RWPE2 (cell line): ENCODE data around the gene POU2F1.

ENCODE experiments used
- ATAC-seq: fragments of 200-7000 bp; cut with Tn5 transposase; 3 replicates; pipeline ENCODE4 v1.9.1; 2021; ENCODE audit warnings: low read depth
- DNase-seq: peaks from one replicate; pipeline ENCODE4 v3.0.0-alpha.2; 2020; ENCODE audit warnings: low spot score
- H3K27ac ChIP-seq: fragments of 450-650 bp; 2 replicates; pipeline ENCODE4 v1.5.1; 2017; ENCODE audit warnings: mild to moderate bottlenecking; ENCODE audit not compliant: poor library complexity, severe bottlenecking
- H3K27me3 ChIP-seq: fragments of 250-450 bp; sonication (Bioruptor Pico); 2 replicates; pipeline ENCODE4 v1.5.1; 2021; ENCODE audit warnings: mild to moderate bottlenecking, moderate library complexity; ENCODE audit not compliant: insufficient read depth, poor library complexity, severe bottlenecking
- H3K36me3 ChIP-seq: fragments of 250-450 bp; sonication (Bioruptor Pico); 2 replicates; pipeline ENCODE4 v1.5.1; 2020; ENCODE audit warnings: low read depth, mild to moderate bottlenecking, moderate library complexity
- H3K4me1 ChIP-seq: fragments of 250-450 bp; sonication (Bioruptor Pico); 2 replicates; pipeline ENCODE4 v1.5.1; 2021; ENCODE audit warnings: mild to moderate bottlenecking, moderate library complexity; ENCODE audit not compliant: insufficient read depth, poor library complexity, severe bottlenecking
- H3K4me3 ChIP-seq: fragments of 250-450 bp; sonication (Bioruptor Pico); 2 replicates; pipeline ENCODE4 v1.5.1; 2021; ENCODE audit warnings: mild to moderate bottlenecking, moderate library complexity; ENCODE audit not compliant: severe bottlenecking
- H3K9me3 ChIP-seq: fragments of 250-450 bp; sonication (Bioruptor Pico); 2 replicates; pipeline ENCODE4 v1.5.1; 2021; ENCODE audit warnings: mild to moderate bottlenecking, moderate library complexity; ENCODE audit not compliant: severe bottlenecking
- TF ChIP-seq, protein P1 (sequence below): fragments of 450-650 bp; IDR thresholded peaks from one replicate; pipeline ENCODE4 v1.5.1; 2017; ENCODE audit warnings: mild to moderate bottlenecking, moderate library complexity; ENCODE audit not compliant: poor library complexity, severe bottlenecking

POU2F1 gene

DNA sequence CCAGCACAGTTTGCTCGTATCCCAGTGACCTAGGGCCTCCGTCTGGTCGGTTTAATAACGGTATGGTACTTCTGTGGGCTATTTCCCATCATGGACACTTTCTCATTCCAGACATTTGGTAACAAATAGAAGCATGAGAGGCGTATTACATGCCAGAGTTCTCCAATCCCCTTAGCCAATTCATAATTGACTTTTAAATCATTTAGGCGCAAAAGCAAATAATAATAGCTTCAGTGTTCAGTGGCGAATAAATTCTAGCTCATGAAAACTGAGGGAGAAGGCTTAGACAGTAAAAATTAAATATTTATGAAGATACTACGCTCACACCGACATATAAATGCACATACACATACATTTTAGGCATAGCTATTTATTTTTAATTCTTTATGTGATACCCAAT lies 247.1 kb downstream of the POU2F1 start:
- Histone ChIP-seq H3K4me3 (no peak overlapping the region), H3K27ac (no peak overlapping the region), H3K4me1 (no peaks in the 10 kb centered on the region), H3K36me3 (no peaks in the 10 kb centered on the region), H3K9me3 (no peaks in the 10 kb centered on the region), H3K27me3 (no peaks in the 10 kb centered on the region)
- TF ChIP-seq, protein P1, sequence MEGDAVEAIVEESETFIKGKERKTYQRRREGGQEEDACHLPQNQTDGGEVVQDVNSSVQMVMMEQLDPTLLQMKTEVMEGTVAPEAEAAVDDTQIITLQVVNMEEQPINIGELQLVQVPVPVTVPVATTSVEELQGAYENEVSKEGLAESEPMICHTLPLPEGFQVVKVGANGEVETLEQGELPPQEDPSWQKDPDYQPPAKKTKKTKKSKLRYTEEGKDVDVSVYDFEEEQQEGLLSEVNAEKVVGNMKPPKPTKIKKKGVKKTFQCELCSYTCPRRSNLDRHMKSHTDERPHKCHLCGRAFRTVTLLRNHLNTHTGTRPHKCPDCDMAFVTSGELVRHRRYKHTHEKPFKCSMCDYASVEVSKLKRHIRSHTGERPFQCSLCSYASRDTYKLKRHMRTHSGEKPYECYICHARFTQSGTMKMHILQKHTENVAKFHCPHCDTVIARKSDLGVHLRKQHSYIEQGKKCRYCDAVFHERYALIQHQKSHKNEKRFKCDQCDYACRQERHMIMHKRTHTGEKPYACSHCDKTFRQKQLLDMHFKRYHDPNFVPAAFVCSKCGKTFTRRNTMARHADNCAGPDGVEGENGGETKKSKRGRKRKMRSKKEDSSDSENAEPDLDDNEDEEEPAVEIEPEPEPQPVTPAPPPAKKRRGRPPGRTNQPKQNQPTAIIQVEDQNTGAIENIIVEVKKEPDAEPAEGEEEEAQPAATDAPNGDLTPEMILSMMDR, result no peak
- DNase-seq (no peak), ATAC-seq (no peak)

DNA sequence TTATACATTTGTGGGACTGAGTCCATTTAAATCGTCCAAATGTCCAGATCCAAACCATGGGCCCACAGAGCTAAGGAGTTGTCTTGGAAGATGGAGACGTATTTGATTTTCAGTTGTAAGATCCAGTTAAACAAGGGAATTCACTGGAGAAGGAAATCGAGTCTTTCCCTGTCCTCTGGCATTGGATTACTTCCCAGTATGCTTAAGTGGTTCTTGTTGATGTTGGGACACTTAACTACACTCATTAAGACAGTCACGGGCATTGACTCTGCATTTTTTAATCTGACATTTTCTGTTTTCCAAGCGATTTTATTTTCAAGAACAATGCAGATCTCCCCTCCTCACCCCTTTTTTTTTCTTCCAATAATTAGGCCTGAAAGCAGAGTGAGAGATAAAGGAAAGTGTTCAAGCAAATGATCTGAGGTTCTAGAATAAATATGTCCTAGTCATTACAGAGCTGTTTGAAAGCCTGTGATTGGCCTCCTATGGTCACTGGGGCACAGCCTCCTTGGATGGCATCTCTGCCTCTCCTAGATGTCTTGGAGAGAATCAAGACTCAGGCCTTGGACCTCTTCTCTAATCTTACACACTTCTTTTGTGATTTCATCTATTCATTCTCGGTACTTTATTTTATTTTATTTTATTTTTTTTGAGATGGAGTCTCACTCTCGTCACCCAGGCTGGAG lies 248.7 kb downstream of the POU2F1 start:
- TF ChIP-seq, protein P1, result no peak
- Histone ChIP-seq H3K36me3 (no peaks in the 10 kb centered on the region), H3K4me1 (no peaks in the 10 kb centered on the region), H3K9me3 (no peaks in the 10 kb centered on the region), H3K27ac (no peak overlapping the region), H3K27me3 (no peaks in the 10 kb centered on the region), H3K4me3 (no peak overlapping the region)
- ATAC-seq, result no peak
- no peak for DNase-seq

DNA sequence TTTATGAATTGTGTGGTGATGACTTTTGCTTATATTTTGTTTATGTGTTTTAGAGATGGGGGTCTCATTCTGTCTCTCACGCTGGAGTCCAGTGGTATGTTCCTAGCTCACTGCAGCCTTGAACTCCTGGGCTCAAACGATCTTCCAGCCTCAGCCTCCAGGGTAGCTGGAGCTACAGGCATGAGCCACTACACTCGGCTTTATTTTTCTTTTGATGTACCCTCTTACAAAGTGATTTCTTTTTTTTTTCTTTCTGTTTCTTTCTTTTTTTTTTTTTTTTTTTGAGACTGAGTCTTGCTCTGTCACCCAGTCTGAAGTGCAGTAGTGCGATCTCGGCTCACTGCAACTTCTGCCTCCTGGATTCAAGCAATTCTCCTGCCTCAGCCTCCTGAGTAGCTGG lies 250.9 kb downstream of the POU2F1 start:
- no peaks in the 10 kb centered on the region for H3K9me3 ChIP-seq
- no peaks in the 10 kb centered on the region for H3K36me3 ChIP-seq
- no peaks in the 10 kb centered on the region for H3K4me1 ChIP-seq
- H3K27me3 ChIP-seq, result no peaks in the 10 kb centered on the region
- DNase-seq, result no peak
- no peak overlapping the region for H3K27ac ChIP-seq
- H3K4me3 ChIP-seq, result no peak overlapping the region
- TF ChIP-seq, protein P1, result no peak
- no peak for ATAC-seq

DNA sequence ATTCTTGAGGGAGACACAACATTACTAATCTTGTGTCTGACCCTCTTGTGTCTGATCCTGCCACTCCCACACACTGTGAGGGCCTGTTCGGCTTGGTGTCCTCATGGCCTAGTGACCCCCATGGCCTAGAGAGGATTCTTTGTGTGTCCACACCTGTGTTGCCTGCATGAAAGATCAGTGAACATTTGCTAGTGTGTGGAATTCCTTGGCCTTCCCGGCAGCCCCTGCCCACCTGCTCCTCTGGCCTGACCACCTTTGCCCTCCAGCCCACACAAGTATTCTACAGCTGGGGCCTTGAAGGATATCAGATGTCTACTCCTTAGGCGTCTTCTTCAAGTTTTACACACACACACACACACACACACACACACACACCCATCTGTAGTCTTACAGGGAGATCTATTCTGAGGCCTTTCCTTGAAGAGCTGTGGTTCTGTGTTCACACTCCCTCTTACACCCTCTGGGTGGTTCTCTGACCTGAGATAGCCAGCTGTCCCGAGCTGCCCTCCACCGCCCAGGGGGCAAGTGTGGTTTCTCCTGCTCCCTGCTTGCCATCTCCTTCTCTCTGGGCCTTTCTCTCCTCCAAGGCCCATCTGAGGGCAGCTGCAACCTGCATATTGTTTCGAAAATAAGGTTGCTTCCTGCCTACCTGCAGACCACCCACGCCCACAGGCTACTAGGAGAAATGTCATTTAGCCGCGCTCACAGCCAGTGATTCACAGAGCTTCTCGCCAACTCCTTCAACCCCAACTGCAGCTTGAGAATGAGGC lies 252.3 kb downstream of the POU2F1 start:
- Histone ChIP-seq H3K36me3 (no peaks in the 10 kb centered on the region), H3K9me3 (no peaks in the 10 kb centered on the region), H3K4me1 (no peaks in the 10 kb centered on the region), H3K27me3 (no peaks in the 10 kb centered on the region), H3K27ac (no peak overlapping the region), H3K4me3 (no peak overlapping the region)
- DNase-seq (no peak), ATAC-seq (no peak)
- TF ChIP-seq, protein P1, result no peak

DNA sequence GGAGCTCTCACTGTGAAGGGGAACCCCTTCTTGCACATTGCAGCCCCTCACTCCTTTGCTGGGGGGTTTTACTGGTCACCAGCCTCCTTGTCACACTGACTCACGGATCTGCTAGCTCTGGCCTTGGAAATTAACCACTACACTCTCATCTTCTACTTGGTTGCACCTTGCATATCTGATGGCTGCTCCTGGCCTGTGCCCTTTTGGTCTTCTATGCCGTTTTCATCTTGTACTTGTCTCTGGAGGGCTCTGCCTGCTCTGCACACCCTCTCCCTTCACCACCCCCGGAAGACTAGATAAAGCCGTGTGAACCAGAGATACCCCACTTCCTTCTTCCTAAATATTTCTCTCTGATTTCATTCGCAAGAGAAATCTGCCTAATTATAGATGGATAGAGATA lies 253.1 kb downstream of the POU2F1 start:
- DNase-seq, result no peak

More for the DNA sequence above, 253.1 kb downstream of the POU2F1 start:
- no peaks in the 10 kb centered on the region for H3K27me3 ChIP-seq
- no peak overlapping the region for H3K4me3 ChIP-seq
- no peaks in the 10 kb centered on the region for H3K4me1 ChIP-seq
- H3K9me3 ChIP-seq, result no peaks in the 10 kb centered on the region
- H3K36me3 ChIP-seq, result no peaks in the 10 kb centered on the region
- no peak for ATAC-seq
- H3K27ac ChIP-seq, result no peak overlapping the region
- TF ChIP-seq, protein P1, result no peak
